Measurements from ENCODE around the gene CHAT.

The CHAT gene

GRCh38 chr10:49707585-49707984 lies 93.7 kb downstream of the CHAT start:
- no peak for TF ChIP-seq CTCF (IDR thresholded peaks at IDR 0.05; ENCODE audit: extremely low read depth, missing control alignments)
- DNase-seq (ENCODE audit: low spot score), result no peak

GRCh38 chr10:49709934-49710333 lies 96.1 kb downstream of the CHAT start:
- DNase-seq (ENCODE audit: low spot score), result no peak
- TF ChIP-seq CTCF (IDR thresholded peaks at IDR 0.05; ENCODE audit: extremely low read depth, missing control alignments), result no peak

GRCh38 chr10:49710966-49711365 lies 97.1 kb downstream of the CHAT start:
- no peak for TF ChIP-seq CTCF (IDR thresholded peaks at IDR 0.05; ENCODE audit: extremely low read depth, missing control alignments)
- no peak for DNase-seq (ENCODE audit: low spot score)

GRCh38 chr10:49711481-49711880 lies 97.6 kb downstream of the CHAT start:
- no peak for TF ChIP-seq CTCF (IDR thresholded peaks at IDR 0.05; ENCODE audit: extremely low read depth, missing control alignments)
- DNase-seq (ENCODE audit: low spot score), result no peak

- no peak for TF ChIP-seq CTCF (IDR thresholded peaks at IDR 0.05; ENCODE audit: extremely low read depth, missing control alignments)
- DNase-seq (ENCODE audit: low spot score), result no peak
These were observed 99.4 kb downstream of the CHAT start for GRCh38 chr10:49713266-49713665.
